CD14-positive monocyte (primary cell): ENCODE measurements around the gene MYPN. TPM values are rescaled to one million over a fixed set of nuclear protein-coding genes. Genes with fewer than 3 reads are reported as not detected.

Source experiments
- DNase-seq, 3 donors: peaks; one replicate each; pipeline ENCODE4 v3.0.0-alpha.2; 2011 to 2022
- H2AFZ ChIP-seq: 2 replicates; pipeline ENCODE4 v1.6.0; 2012; ENCODE audit warnings: mild to moderate bottlenecking, low read depth, low read length, inconsistent platforms; ENCODE audit not compliant: insufficient read depth, poor library complexity, severe bottlenecking
- H3K27ac ChIP-seq, 2 donors: 1 replicate in 1 of 2; 2 replicates in 1 of 2; pipeline ENCODE4 v1.5.1; 2012 to 2013; ENCODE audit warnings: low read length in 2 of 2, control low read depth in 1 of 2, inconsistent platforms in 1 of 2, low read depth in 1 of 2, mild to moderate bottlenecking in 1 of 2
- H3K27me3 ChIP-seq, 2 donors: one replicate each; pipeline versions ENCODE4 v1.6.0 to v1.6.1; 2011 to 2013; ENCODE audit warnings: low read length in 2 of 2; ENCODE audit not compliant: control insufficient read depth in 2 of 2, insufficient read depth in 2 of 2
- H3K36me3 ChIP-seq, 2 donors: replicated peaks in 1 of 2; 1 replicate in 1 of 2; 2 replicates in 1 of 2; pipeline versions ENCODE4 v1.5.1 to v1.6.1; 2012 to 2013; ENCODE audit warnings: low read length in 2 of 2, control low read depth in 1 of 2, inconsistent platforms in 1 of 2, mild to moderate bottlenecking in 1 of 2; ENCODE audit not compliant: insufficient read depth in 2 of 2, control insufficient read depth in 1 of 2
- H3K4me1 ChIP-seq, 2 donors: 1 replicate in 1 of 2; 2 replicates in 1 of 2; pipeline versions ENCODE4 v1.5.1 to v1.6.1; 2012 to 2013; ENCODE audit warnings: low read length in 2 of 2, control low read depth in 1 of 2, inconsistent platforms in 1 of 2, mild to moderate bottlenecking in 1 of 2, moderate library complexity in 1 of 2; ENCODE audit not compliant: insufficient read depth in 2 of 2, control insufficient read depth in 1 of 2
- H3K4me2 ChIP-seq: replicated peaks from 2 replicates; pipeline ENCODE3; 2012; ENCODE audit warnings: low read length, moderate library complexity, mild to moderate bottlenecking; ENCODE audit not compliant: poor library complexity, severe bottlenecking; ENCODE audit errors: extremely low read depth
- H3K4me3 ChIP-seq, 3 experiments: fragments of 200-600 bp in 1 of 3; sonication (generic) in 1 of 3; replicated peaks in 1 of 3; 1 replicate in 2 of 3; 2 replicates in 1 of 3; pipeline ENCODE4 v1.5.1; 2011 to 2013; ENCODE audit warnings: low read length in 3 of 3, mild to moderate bottlenecking in 3 of 3, control low read depth in 2 of 3, low read depth in 2 of 3, inconsistent platforms in 1 of 3, moderate library complexity in 1 of 3
- H3K79me2 ChIP-seq: 2 replicates; pipeline ENCODE4 v1.6.0; 2012; ENCODE audit warnings: mild to moderate bottlenecking, control low read depth, inconsistent platforms, low read length, moderate library complexity; ENCODE audit not compliant: insufficient read depth
- H3K9ac ChIP-seq: 2 replicates; pipeline ENCODE4 v1.6.0; 2017; ENCODE audit warnings: low read length, mild to moderate bottlenecking; ENCODE audit not compliant: insufficient read depth, poor library complexity, severe bottlenecking
- H3K9me3 ChIP-seq, 2 donors: replicated peaks in 1 of 2; 1 replicate in 1 of 2; 2 replicates in 1 of 2; pipeline versions ENCODE4 v1.5.1 to v1.6.1; 2012 to 2013; ENCODE audit warnings: low read length in 2 of 2, control low read depth in 1 of 2; ENCODE audit not compliant: control insufficient read depth in 1 of 2, insufficient read depth in 1 of 2
- H4K20me1 ChIP-seq: 2 replicates; pipeline ENCODE4 v1.6.0; 2012; ENCODE audit warnings: mild to moderate bottlenecking, low read length, control low read depth, moderate library complexity; ENCODE audit not compliant: insufficient read depth
- H3K27ac Mint-ChIP-seq, 7 donors: one replicate each; pipeline ENCODE4 v1.8.0; 2020; ENCODE audit warnings: mild to moderate bottlenecking in 7 of 7, mixed read lengths in 7 of 7, moderate library complexity in 6 of 7, inconsistent platforms in 2 of 7
- H3K27me3 Mint-ChIP-seq, 3 donors: one replicate each; pipeline ENCODE4 v1.8.0; 2021 to 2022; ENCODE audit warnings: low read depth in 3 of 3, mild to moderate bottlenecking in 3 of 3, mixed read lengths in 3 of 3, moderate library complexity in 3 of 3, inconsistent platforms in 1 of 3
- H3K36me3 Mint-ChIP-seq, 2 donors: one replicate each; pipeline ENCODE4 v1.8.0; 2020; ENCODE audit warnings: mixed read lengths in 2 of 2, inconsistent platforms in 1 of 2, mild to moderate bottlenecking in 1 of 2
- H3K4me1 Mint-ChIP-seq: one replicate; pipeline ENCODE4 v1.8.0; 2020; ENCODE audit warnings: mild to moderate bottlenecking, mixed read lengths
- H3K4me3 Mint-ChIP-seq, 2 donors: one replicate each; pipeline ENCODE4 v1.8.0; 2020; ENCODE audit warnings: mild to moderate bottlenecking in 2 of 2, mixed read lengths in 2 of 2, moderate library complexity in 1 of 2
- H3K9me3 Mint-ChIP-seq, 7 donors: one replicate each; pipeline ENCODE4 v1.8.0; 2020 to 2022; ENCODE audit warnings: mixed read lengths in 7 of 7, mild to moderate bottlenecking in 6 of 7, moderate library complexity in 6 of 7, inconsistent platforms in 2 of 7
- CTCF ChIP-seq: fragments of 200-600 bp; IDR thresholded peaks from one replicate; pipeline ENCODE4 v1.8.0; 2022; ENCODE audit warnings: antibody characterized with exemption, mild to moderate bottlenecking
- WGBS: methylation state at CpG from one replicate; pipeline ENCODE4 v1.1.5; 2013; ENCODE audit warnings: missing lambda C conversion rate; ENCODE audit not compliant: insufficient coverage; 5-methylcytosine and 5-hydroxymethylcytosine counted together
- intact Hi-C, 2 donors: fragments of 100-400 bp; cut with micrococcal nuclease; formaldehyde crosslinking; loops; one replicate each; pipeline versions ENCODE4 v1.15.0 to v1.15.1; 2023
- polyA plus RNA-seq, 3 donors: library from polyadenylated mRNA; depleted of rRNA in 1 of 3; unstranded in 2 of 3; stranded (reverse) in 1 of 3; fragments of 300-500 nt in 2 of 3; fragments of >200 nt in 1 of 3; fragmentation: Illumina TruSeq in 2 of 3; gene quantifications; 1 replicate in 2 of 3; 2 replicates in 1 of 3; pipeline ENCODE4 v1.2.3, GENCODE V29; 2012 to 2021

Gene MYPN
- polyA plus RNA-seq, 3 donors = not detected

- no peak overlapping the region for H2AFZ ChIP-seq
- H3K36me3 Mint-ChIP-seq = no peaks in the 10 kb centered on the region
- no peak overlapping the region for H3K4me3 Mint-ChIP-seq
- H3K4me3 ChIP-seq = no peak overlapping the region
- intact Hi-C loops = no loop called here
- H3K4me1 Mint-ChIP-seq = no peaks in the 10 kb centered on the region
- peaks cover 0 to 3% (median 1%) of the 10 kb centered on the region in 3 donors for H3K27me3 Mint-ChIP-seq
- no peaks in the 10 kb centered on the region for H3K4me1 ChIP-seq
- H3K27me3 ChIP-seq = no peaks in the 10 kb centered on the region
- no peaks in the 10 kb centered on the region for H3K9me3 ChIP-seq
- H3K36me3 ChIP-seq = no peaks in the 10 kb centered on the region
- DNase-seq = no peak
- no CpG with 5 or more reads among the region's 3 CpGs for WGBS
- no peak for TF ChIP-seq CTCF
- no peaks in the 10 kb centered on the region for H3K9me3 Mint-ChIP-seq
- H3K9ac ChIP-seq = no peak overlapping the region
- no peak overlapping the region for H3K4me2 ChIP-seq
- H3K27ac ChIP-seq = no peak overlapping the region
- no peak overlapping the region for H3K27ac Mint-ChIP-seq
- H3K79me2 ChIP-seq = no peaks in the 10 kb centered on the region
- H4K20me1 ChIP-seq = no peaks in the 10 kb centered on the region
Observed at GRCh38 chr10:68108051-68108450, 1.2 kb upstream of the MYPN start.

DNA sequence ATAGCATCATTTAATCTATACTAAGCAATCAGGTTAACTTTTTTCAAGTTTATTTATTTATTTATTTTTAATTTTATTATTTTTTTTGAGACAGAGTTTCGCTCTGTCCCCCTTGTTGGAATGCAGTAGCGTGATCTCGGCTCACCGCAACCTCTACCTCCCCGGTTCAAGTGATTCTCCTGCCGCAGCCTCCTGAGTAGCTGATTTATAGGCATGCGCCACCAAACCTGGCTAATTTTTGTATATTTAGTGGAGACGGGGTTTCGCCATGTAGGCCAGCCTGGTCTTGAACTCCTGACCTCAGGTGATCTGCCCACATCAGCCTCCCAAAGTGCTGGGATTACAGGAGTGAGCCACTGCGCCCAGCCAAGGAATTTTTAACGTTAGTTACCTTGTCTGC is 635 bp upstream of the MYPN start:
- no peaks in the 10 kb centered on the region for H3K27me3 ChIP-seq
- Mint-ChIP-seq H3K27ac (no peak overlapping the region), H3K4me3 (no peak overlapping the region), H3K36me3 (no peaks in the 10 kb centered on the region), H3K9me3 (no peaks in the 10 kb centered on the region), H3K27me3 (peaks cover 0 to 2% (median 0%) of the 10 kb centered on the region in 3 donors), H3K4me1 (no peaks in the 10 kb centered on the region)
- no peak overlapping the region for H3K4me2 ChIP-seq
- H3K9ac ChIP-seq = no peak overlapping the region
- DNase-seq = no peak
- H3K4me3 ChIP-seq = no peak overlapping the region
- H3K36me3 ChIP-seq = no peaks in the 10 kb centered on the region
- intact Hi-C loops = no loop called here
- TF ChIP-seq CTCF = no peak
- H3K4me1 ChIP-seq = no peaks in the 10 kb centered on the region
- no peaks in the 10 kb centered on the region for H4K20me1 ChIP-seq
- H3K9me3 ChIP-seq = no peaks in the 10 kb centered on the region
- no peak overlapping the region for H3K27ac ChIP-seq
- no peak overlapping the region for H2AFZ ChIP-seq
- H3K79me2 ChIP-seq = no peaks in the 10 kb centered on the region
- WGBS = 96% methylated on average over 10 of the region's 11 CpGs
